HepG2 (cell line): ENCODE measurements around the gene AKAP9. TPM values are rescaled to one million over a fixed set of nuclear protein-coding genes. Genes with fewer than 3 reads are reported as not detected.
A peak's percentile ranks its signal among the peaks of the same experiment; 100 is the strongest.

Source experiments
- ATAC-seq: fragments of 200-7000 bp; cut with Tn5 transposase; 3 replicates; pipeline ENCODE4 v1.9.1; 2020; ENCODE audit warnings: mild to moderate bottlenecking, moderate library complexity
- Bru-seq: library from RNA; stranded (reverse); fragments of 400-500 nt; gene quantifications from one replicate; lab custom pipeline; 2021; lab: Mats Ljungman, UMichigan
- BruChase-seq, 2 experiments: library from RNA; stranded (reverse); fragments of 400-500 nt; gene quantifications; one replicate each; lab custom pipeline; 2021; lab: Mats Ljungman, UMichigan
- BruUV-seq: library from RNA; stranded (reverse); fragments of 400-500 nt; replicated peaks from 2 replicates; lab custom pipeline; 2021; lab: Mats Ljungman, UMichigan
- CTCF ChIA-PET: fragments of 300-600 bp; formaldehyde crosslinking; extraction: SDS; loops from one replicate; lab custom pipeline; 2021; ENCODE audit warnings: low total read pairs, inconsistent platforms, low intra/inter-chr PET ratio; lab: Yijun Ruan, JAX
- POLR2A ChIA-PET: fragments of 350-600 bp; sonication (Branson Sonifier 250); formaldehyde crosslinking; loops from one replicate; lab custom pipeline; 2020; ENCODE audit warnings: antibody characterized with exemption, inconsistent platforms; lab: Yijun Ruan, JAX
- DNase-seq: peaks from one replicate; pipeline ENCODE4 v3.0.0-alpha.2; 2015; ENCODE audit warnings: low spot score
- FAIRE-seq: peaks from 3 replicates; lab custom pipeline; 2011; peaks lifted over from hg19 to GRCh38; lab: Jason Lieb, UNC
- H2AFZ ChIP-seq: one replicate; pipeline ENCODE4 v1.6.1; 2011; ENCODE audit warnings: low read length, inconsistent platforms
- H3K27ac ChIP-seq: fragments of 300-600 bp; 3 replicates; pipeline ENCODE4 v1.8.0; 2011; ENCODE audit warnings: mixed run types, mild to moderate bottlenecking, mixed read lengths, low read length, inconsistent platforms; ENCODE audit not compliant: insufficient read depth; ENCODE audit errors: extremely low read length
- H3K27me3 ChIP-seq, 2 experiments: fragments of 200-600 bp in 1 of 2; 2 replicates in 1 of 2; 3 replicates in 1 of 2; pipeline versions ENCODE4 v1.6.0 to v1.8.0; 2011; ENCODE audit warnings: low read length in 2 of 2, mild to moderate bottlenecking in 2 of 2, moderate library complexity in 2 of 2, inconsistent platforms in 1 of 2; ENCODE audit not compliant: insufficient read depth in 2 of 2, control insufficient read depth in 1 of 2
- H3K36me3 ChIP-seq, 2 experiments: fragments of 200-600 bp in 1 of 2; replicated peaks in 1 of 2; 2 replicates in 1 of 2; 3 replicates in 1 of 2; pipeline versions ENCODE4 v1.5.1 to v1.8.0; 2011; ENCODE audit warnings: low read length in 2 of 2, inconsistent platforms in 1 of 2; ENCODE audit not compliant: insufficient read depth in 2 of 2, control insufficient read depth in 1 of 2
- H3K4me1 ChIP-seq: 2 replicates; pipeline ENCODE4 v1.5.1; 2012; ENCODE audit warnings: low read length, inconsistent platforms; ENCODE audit not compliant: insufficient read depth
- H3K4me2 ChIP-seq: 2 replicates; pipeline ENCODE4 v1.6.0; 2011; ENCODE audit warnings: low read depth, low read length, inconsistent platforms
- H3K4me3 ChIP-seq, 3 experiments: fragments of 200-600 bp in 1 of 3; sonication (generic), shearing (Covaris generic) in 1 of 3; replicated peaks in 1 of 3; 2 replicates each; pipeline ENCODE4 v1.5.1; 2011 to 2016; ENCODE audit warnings: low read length in 3 of 3, inconsistent platforms in 2 of 3, low read depth in 2 of 3, mild to moderate bottlenecking in 2 of 3, control low read depth in 1 of 3, mixed read lengths in 1 of 3; ENCODE audit not compliant: insufficient read depth in 1 of 3
- H3K79me2 ChIP-seq: one replicate; pipeline ENCODE4 v1.6.1; 2011; ENCODE audit warnings: low read length, inconsistent platforms; ENCODE audit not compliant: insufficient read depth
- H3K9ac ChIP-seq: 2 replicates; pipeline ENCODE4 v1.6.0; 2011; ENCODE audit warnings: mild to moderate bottlenecking, low read depth, low read length, inconsistent platforms; ENCODE audit not compliant: insufficient read depth
- H3K9me3 ChIP-seq: 2 replicates; pipeline ENCODE4 v1.5.1; 2012; ENCODE audit warnings: mild to moderate bottlenecking, low read length
- H4K20me1 ChIP-seq: 2 replicates; pipeline ENCODE4 v1.6.0; 2011; ENCODE audit warnings: inconsistent platforms, mild to moderate bottlenecking, low read length, moderate library complexity; ENCODE audit not compliant: insufficient read depth
- AKAP8 ChIP-seq: sonication (generic); formaldehyde crosslinking; IDR thresholded peaks from 2 replicates; pipeline ENCODE4 v1.5.1; 2020; ENCODE audit warnings: mild to moderate bottlenecking, missing genetic modification reagents
- HDAC1 ChIP-seq: sonication (generic); formaldehyde crosslinking; IDR thresholded peaks from 2 replicates; pipeline ENCODE4 v1.5.1; 2020; ENCODE audit warnings: mild to moderate bottlenecking, missing genetic modification reagents
- JARID2 ChIP-seq: sonication (generic); formaldehyde crosslinking; IDR thresholded peaks from 2 replicates; pipeline ENCODE4 v1.8.1; 2023; ENCODE audit warnings: missing genetic modification reagents, inconsistent platforms; ENCODE audit not compliant: insufficient replicate concordance
- KIAA2018 ChIP-seq: sonication (generic); formaldehyde crosslinking; IDR thresholded peaks from 2 replicates; pipeline ENCODE4 v1.5.0; 2020; ENCODE audit warnings: mild to moderate bottlenecking, missing genetic modification reagents, borderline replicate concordance
- NFKB2 ChIP-seq: sonication (generic); formaldehyde crosslinking; IDR thresholded peaks from 2 replicates; pipeline ENCODE4 v1.4.0; 2020; ENCODE audit warnings: missing genetic modification reagents, borderline replicate concordance
- ONECUT2 ChIP-seq: sonication (generic); formaldehyde crosslinking; IDR thresholded peaks from 2 replicates; pipeline ENCODE4 v1.4.0; 2020; ENCODE audit warnings: missing genetic modification reagents
- RBFOX2 ChIP-seq: fragments of 200-400 bp; formaldehyde crosslinking; IDR thresholded peaks from 2 replicates; pipeline ENCODE4 v1.6.1; 2017; ENCODE audit warnings: low read depth, mild to moderate bottlenecking, low read length
- SRSF4 ChIP-seq: fragments of 200-400 bp; formaldehyde crosslinking; IDR thresholded peaks from one replicate; pipeline ENCODE4 v1.6.1; 2018; ENCODE audit warnings: mild to moderate bottlenecking, low read depth, low read length, moderate library complexity; ENCODE audit not compliant: poor library complexity, severe bottlenecking
- ZMAT3 ChIP-seq: sonication (generic); formaldehyde crosslinking; conservative IDR thresholded peaks from 2 replicates; pipeline ENCODE4 v1.7.0; 2021; ENCODE audit warnings: missing genetic modification reagents
- WGBS: methylation state at CpG from one replicate; pipeline ENCODE4 v1.1.6; 2017; ENCODE audit warnings: low lambda C conversion rate; 5-methylcytosine and 5-hydroxymethylcytosine counted together
- in situ Hi-C: cut with HindIII; loops from 2 replicates; pipeline ENCODE4 v1.10.0; 2017; ENCODE audit warnings: low pct_unique_long_range_greater_than_20kb; ENCODE audit not compliant: extremely low pct_ligation_motif_present
- intact Hi-C: fragments of 100-400 bp; cut with micrococcal nuclease; formaldehyde crosslinking; loops from one replicate; pipeline ENCODE4 v1.10.0; 2022; ENCODE audit not compliant: unreplicated experiment
- long read RNA-seq, 2 experiments: library from RNA in 1 of 2; library from polyadenylated mRNA in 1 of 2; stranded (forward) in 1 of 2; unstranded in 1 of 2; transcript quantifications; one replicate each; pipeline ENCODE4 v2.0.0, GENCODE V29; 2019 to 2022
- polyA minus RNA-seq, 3 experiments: library from RNA; depleted of rRNA, polyadenylated mRNA; stranded (reverse); fragments of >200 nt; gene quantifications; 2 replicates each; pipeline ENCODE4 v1.2.3, GENCODE V29; 2011; ENCODE audit warnings: low replicate concordance in 1 of 3
- polyA plus RNA-seq, 8 experiments: library from polyadenylated mRNA; depleted of rRNA in 3 of 8; stranded (reverse) in 7 of 8; unstranded in 1 of 8; fragments of >200 nt; fragmentation: Illumina TruSeq in 4 of 8; extraction: Trizol in 4 of 8; gene quantifications; 2 replicates each; pipeline versions ENCODE4 v1.2.1 to v1.2.3, GENCODE V29; 2011 to 2016; ENCODE audit warnings: low read depth in 4 of 8, missing spikeins in 1 of 8, mixed read lengths in 1 of 8; ENCODE audit not compliant: insufficient read depth in 1 of 8
- total RNA-seq, 5 experiments: library from RNA; depleted of rRNA; stranded (reverse); fragments of >200 nt; fragmentation: Illumina TruSeq; extraction: Trizol; gene quantifications; 2 replicates each; pipeline ENCODE4 v1.2.3, GENCODE V29; 2016; ENCODE audit warnings: low read depth in 1 of 5

AKAP9 gene
- total RNA-seq (2016; rRNA removed; fragmentation: Illumina TruSeq; extraction: Trizol) (33.1 TPM in 2 replicates), polyA plus RNA-seq (2011; rRNA removed) (18.7 and 27.6 TPM in 2 replicates), polyA minus RNA-seq (2011; rRNA and poly(A)+ RNA removed; ENCODE audit: low replicate concordance) (12.9 and 13.7 TPM in 2 replicates), Bru-seq, nascent RNA (percentile 81 among the genes with signal in this experiment), BruChase-seq, experiment 1, labeled RNA remaining after a 6-hour chase (percentile 81 among the genes with signal in this experiment), BruChase-seq, experiment 2, labeled RNA remaining after a 2-hour chase (percentile 80 among the genes with signal in this experiment)
- 5.4 and 6.2 TPM in 2 replicates for total RNA-seq (2016; cell fraction: cytosol; rRNA removed; fragmentation: Illumina TruSeq; extraction: Trizol; ENCODE audit: low read depth)
- 26.0 and 31.4 TPM in 2 replicates for total RNA-seq (2016; cell fraction: insoluble cytoplasmic fraction; rRNA removed; fragmentation: Illumina TruSeq; extraction: Trizol)
- 9.8 and 10.3 TPM in 2 replicates for total RNA-seq (2016; cell fraction: membrane; rRNA removed; fragmentation: Illumina TruSeq; extraction: Trizol)
- total RNA-seq (2016; cell fraction: nucleus; rRNA removed; fragmentation: Illumina TruSeq; extraction: Trizol) = 68.4 and 70.2 TPM in 2 replicates
- 5.5 and 8.3 TPM in 2 replicates for polyA plus RNA-seq (2011; cell fraction: cytosol; rRNA removed)
- polyA plus RNA-seq (2011; cell fraction: nucleus; rRNA removed) = 21.5 and 24.1 TPM in 2 replicates
- 19.9 and 29.3 TPM in 2 replicates for polyA plus RNA-seq (2012)
- polyA plus RNA-seq (2016; cell fraction: cytosol; fragmentation: Illumina TruSeq; extraction: Trizol; ENCODE audit: low read depth) = 0.90 and 1.5 TPM in 2 replicates
- 14.3 and 15.6 TPM in 2 replicates for polyA plus RNA-seq (2016; cell fraction: insoluble cytoplasmic fraction; fragmentation: Illumina TruSeq; extraction: Trizol; ENCODE audit: low read depth)
- 2.3 and 2.7 TPM in 2 replicates for polyA plus RNA-seq (2016; cell fraction: membrane; fragmentation: Illumina TruSeq; extraction: Trizol; ENCODE audit: low read depth)
- polyA plus RNA-seq (2016; cell fraction: nucleus; fragmentation: Illumina TruSeq; extraction: Trizol; ENCODE audit: insufficient read depth, low read depth) = 48.6 and 50.1 TPM in 2 replicates
- 29.7 and 37.4 TPM in 2 replicates for polyA minus RNA-seq (2011; cell fraction: cytosol; rRNA and poly(A)+ RNA removed)
- 169 and 174 TPM in 2 replicates for polyA minus RNA-seq (2011; cell fraction: nucleus; rRNA and poly(A)+ RNA removed)
- long read RNA-seq, experiment 1, transcript AKAP9-205 (7 exons, 1,356 nt) = major isoform, 5 of 19 reads
- long read RNA-seq, experiment 1, partial matches to known transcripts = 13 of 19 reads
- long read RNA-seq, experiment 1, other reads (novel, unspliced or antisense) = 1 of 19 reads
- long read RNA-seq, experiment 2, partial matches to known transcripts = 10 of 12 reads
- long read RNA-seq, experiment 2, other reads (novel, unspliced or antisense) = 2 of 12 reads

- FAIRE-seq = peak; percentile 57
- peak within 1 kb of the TSS; percentile 91 for H3K27ac ChIP-seq
- under 1% methylated on average over 49 of the region's 59 CpGs for WGBS
- BruUV-seq = no TSS peak
- H3K4me2 ChIP-seq = peak within 1 kb of the TSS; percentile 96
- no peaks in the 10 kb centered on the region; a peak in 1 of 5 replicates for H3K27me3 ChIP-seq
- no peaks in the 10 kb centered on the region for H3K9me3 ChIP-seq
- ChIA-PET POLR2A (interaction anchor here (0.8 to 3.3 kb wide), 3 partner anchors 60 to 588 kb away, joined by 3 to 13 read pairs (median 11); partner anchors contain the start of genes MTERF1, PEX1 and RBM48), CTCF (no interaction called here)
- peak; percentile 97 for ATAC-seq
- H3K36me3 ChIP-seq = no peaks in the 10 kb centered on the region
- H3K4me1 ChIP-seq = peaks cover 36% of the 10 kb centered on the region
- intact Hi-C loops (loop anchor here (2.0 to 5.0 kb wide), 2 partner anchors 60 to 102 kb away; partner anchors contain the start of gene MTERF1), in situ Hi-C loops (no loop called here)
- peaks cover 19% of the 10 kb centered on the region; the same call in 1 of the 2 replicates for H4K20me1 ChIP-seq
- peak within 1 kb of the TSS; percentile 91 for H2AFZ ChIP-seq
- H3K79me2 ChIP-seq = peaks cover 43% of the 10 kb centered on the region
- H3K4me3 ChIP-seq = peak within 1 kb of the TSS; percentile 85 to 98 (median 91)
- H3K9ac ChIP-seq = peak within 1 kb of the TSS; percentile 94
- DNase-seq = peak; percentile 77
- TF ChIP-seq SRSF4 (no peak), ZMAT3 (CRISPR knock-in tag) (peak; percentile 93; the same call in 1 of the 2 replicates), ONECUT2 (CRISPR knock-in tag) (no peak), RBFOX2 (peak; percentile 93), NFKB2 (CRISPR knock-in tag) (peak; percentile 76; the same call in 1 of the 2 replicates), HDAC1 (peak; percentile 97), KIAA2018 (CRISPR knock-in tag) (no peak), AKAP8 (CRISPR knock-in tag) (peak; percentile 47; the same call in 1 of the 2 replicates), JARID2 (CRISPR knock-in tag) (no peak)
Measured at GRCh38 chr7:91940572-91941341, at the start of gene AKAP9. Gene AKAP9 (plus strand): TSS chr7:91940862. CDS start chr7:91941100, 238 bp downstream.
